NK-92 (cell line): ENCODE measurements around the gene EML2.
"Not testable (repeated sequence)": the region's sequence is repeated elsewhere in the genome, so short reads cannot be mapped to it uniquely, and the experiment has no call there.

Experiments
- DNase-seq: peaks from one replicate; lab custom pipeline; 2025; ENCODE audit not compliant: unreplicated experiment; lab: John Stamatoyannopoulos, UW

EML2 gene

DNA sequence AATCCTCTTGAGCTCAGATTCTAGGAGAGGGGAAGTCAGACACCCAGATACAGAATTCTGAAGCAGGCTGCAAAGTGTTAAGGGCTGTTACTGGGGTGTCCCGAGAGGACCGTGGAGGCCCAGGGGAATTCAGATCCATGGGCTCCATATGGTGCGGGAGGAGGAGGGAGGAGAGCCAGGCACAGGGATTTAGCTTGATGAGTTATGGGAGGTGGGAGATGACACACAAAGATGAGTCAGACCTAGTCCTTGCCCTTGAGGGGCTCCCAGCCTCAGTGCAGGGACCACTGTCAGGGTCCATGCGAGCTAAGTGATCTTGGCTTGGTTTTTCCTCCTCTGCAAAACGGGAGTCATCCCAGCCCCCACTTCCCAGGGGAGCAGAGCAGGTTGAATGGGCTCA, 14.4 kb upstream of the EML2 start:
- DNase-seq: no peak

DNA sequence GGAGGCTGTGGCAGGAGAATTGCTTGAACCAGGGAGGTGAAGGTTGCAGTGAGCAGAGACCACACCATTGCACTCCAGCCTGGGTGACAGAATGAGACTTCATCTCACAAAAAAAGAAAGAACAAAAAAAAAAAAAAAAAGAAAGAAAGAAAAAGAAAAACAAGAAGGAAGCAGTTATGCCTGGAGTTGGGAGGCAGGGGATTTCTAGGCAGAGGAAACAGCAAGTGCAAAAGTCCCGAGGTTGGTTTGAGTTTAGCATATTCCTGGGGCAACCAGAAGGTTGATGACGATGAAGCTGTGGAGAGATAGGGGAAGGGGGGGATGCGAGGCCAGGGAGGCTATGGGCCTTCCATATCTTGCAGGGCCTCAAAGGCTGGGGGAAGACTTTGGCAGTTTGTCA, 11.5 kb upstream of the EML2 start:
- DNase-seq: no peak

DNA sequence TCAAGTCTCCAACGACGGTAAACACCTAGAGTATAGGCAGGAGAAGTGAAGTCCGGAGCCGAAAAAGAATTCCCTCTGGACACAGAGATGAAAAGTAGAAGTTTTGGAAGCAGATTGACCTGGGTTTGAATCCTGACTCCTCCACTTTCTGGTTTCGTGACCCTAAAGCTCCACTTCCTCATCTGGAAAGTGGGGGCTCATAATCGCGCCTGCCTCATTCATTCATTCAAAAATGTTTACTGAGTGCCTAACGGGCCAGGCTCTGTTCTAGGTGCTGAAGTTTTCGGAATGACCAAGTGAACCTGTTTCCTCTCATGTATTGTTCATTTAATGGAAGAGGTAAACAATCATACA, 7.1 kb upstream of the EML2 start:
- no peak for DNase-seq

DNA sequence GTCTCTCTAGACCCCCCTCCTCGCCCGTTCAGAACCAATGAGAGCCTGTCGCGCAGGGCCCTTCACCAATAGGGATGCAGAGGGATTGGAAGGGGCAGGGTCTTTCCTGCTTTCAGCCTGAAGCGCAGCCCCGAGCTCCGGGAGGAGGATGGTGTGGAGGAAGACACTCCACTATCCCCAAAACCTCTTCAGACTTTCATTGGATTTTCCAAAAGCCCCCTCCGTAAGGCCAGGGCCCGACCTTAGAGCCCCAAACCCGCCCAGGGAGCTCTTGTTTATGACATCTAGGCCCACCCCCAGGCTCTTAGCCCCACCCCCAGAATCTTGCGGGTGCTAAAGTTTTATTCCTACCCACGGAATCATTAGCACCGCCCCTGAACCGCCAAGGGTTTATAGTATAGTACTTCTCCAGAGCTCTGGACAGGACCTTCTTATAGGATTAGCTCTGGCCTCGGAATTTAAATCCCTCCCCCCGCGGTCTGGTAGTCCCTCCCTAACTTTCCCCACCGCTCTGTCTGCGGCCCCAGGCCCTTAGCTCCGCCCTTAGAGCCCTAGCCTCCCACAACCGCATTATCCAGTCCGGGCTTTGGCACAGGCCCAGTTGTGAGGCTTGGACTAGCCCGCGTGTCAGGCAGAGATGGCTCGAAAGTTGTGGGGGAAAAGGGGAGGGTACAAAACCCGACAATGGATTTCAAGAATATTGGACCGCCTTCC, 6.6 kb upstream of the EML2 start:
- DNase-seq: no peak

DNA sequence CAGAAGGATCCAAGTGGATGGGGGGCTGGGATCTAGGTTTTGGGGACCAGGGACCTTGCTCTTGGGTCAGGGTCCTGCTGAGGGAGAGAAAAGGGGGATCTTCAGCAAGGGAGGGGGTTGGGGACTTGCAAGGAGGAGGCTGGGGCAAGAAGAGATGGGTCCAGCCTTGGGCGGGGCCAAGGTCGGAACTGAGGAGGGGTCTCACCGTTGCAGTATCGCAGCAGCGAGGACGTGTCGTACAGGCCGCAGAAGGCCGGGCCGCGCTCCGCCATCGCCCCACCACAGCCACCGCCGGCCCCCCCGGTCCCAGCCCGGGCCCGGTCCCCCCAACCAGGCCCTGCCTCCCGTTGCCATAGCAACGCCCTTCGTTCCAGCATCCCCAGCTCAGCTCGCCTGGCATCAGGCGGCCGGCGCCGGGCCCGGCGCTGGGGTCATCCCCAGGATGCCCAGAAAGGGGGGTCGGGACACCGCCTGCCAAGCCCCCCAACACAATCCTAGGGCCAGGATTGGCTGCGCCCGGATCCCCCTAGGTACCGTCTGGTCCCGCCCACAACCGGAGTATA, 6.0 kb upstream of the EML2 start:
- DNase-seq: no peak

DNA sequence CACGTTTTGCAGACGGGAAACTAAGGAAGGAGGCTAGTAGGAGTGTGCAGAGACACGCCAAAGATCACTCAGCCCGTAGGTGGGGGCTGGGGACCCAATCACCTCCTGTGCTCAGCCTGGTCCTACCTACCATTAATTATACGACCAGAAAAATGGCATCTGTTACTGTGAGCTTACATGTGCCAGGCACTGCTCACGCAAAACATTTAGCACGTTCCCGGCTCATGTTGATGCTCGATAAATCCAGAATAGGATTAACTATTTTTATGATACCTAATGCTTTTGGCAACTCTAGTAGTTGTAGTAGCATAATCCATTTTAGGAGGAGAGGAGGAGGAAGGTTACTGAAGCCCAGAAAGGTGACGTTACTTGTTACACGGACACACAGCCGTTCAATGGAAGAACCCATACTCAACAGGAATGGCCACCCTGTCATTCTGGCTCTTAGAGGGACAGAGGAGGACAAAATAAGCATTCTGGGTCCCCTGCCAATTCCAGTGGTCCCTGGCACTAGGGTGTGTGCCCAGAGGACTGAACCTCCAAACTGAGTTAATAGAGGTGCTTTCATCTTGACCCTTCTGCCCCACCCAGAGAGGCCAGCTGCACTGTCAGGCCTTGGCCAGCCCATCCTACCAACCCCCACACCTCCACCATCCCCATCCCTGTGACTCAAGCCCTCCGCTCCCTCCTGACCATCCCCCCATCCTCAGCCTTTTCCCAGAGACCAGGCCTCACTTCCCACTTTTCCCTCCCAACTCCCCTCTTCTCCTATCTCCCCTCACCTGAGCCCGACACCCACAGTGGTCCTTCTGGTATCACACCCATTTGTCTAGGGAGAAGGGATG, 5.0 kb upstream of the EML2 start:
- DNase-seq: no peak

DNA sequence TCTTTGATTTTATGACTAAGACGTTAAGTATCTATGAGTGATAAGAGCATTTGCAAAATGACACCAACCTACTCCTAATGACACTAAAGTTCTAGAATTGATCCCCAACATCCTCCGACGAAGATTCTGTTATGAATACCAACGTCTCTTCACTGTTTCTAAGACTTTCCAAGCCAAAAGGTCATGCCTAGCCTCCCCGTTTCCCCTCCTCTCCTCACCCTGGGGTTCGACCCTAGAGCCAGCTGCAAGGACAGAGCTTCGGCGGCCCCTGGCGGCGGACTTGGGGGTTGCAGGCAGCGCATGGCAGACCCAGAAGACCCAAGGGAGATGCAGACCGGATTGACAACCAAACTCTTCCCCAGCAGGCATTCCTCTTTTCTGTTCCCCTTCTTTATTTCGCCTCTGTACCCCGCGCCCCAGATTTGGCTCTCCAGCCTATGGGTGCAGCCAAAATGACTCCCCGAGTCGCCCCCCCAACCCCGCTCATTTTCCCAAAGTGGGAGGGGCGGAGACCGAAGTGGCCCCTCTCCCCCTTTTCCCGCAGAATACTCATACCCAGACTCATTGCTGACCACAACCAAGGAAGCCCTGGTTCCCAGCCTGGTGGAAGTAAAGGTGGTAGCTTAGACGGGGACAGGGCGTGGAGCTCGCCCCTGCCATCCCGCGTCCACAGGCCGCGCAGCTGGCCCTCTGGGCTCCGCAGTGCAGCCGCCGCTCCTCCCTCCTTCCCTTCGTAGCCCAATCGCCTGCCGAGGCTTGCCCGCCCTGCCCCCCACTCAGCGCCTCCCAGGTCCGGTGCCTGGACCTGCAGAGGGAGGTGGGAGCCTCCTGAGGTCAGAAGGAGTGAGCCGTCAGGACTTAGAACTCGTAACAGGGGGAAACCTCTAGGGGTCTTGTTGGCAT, 4.1 kb upstream of the EML2 start:
- no peak for DNase-seq

DNA sequence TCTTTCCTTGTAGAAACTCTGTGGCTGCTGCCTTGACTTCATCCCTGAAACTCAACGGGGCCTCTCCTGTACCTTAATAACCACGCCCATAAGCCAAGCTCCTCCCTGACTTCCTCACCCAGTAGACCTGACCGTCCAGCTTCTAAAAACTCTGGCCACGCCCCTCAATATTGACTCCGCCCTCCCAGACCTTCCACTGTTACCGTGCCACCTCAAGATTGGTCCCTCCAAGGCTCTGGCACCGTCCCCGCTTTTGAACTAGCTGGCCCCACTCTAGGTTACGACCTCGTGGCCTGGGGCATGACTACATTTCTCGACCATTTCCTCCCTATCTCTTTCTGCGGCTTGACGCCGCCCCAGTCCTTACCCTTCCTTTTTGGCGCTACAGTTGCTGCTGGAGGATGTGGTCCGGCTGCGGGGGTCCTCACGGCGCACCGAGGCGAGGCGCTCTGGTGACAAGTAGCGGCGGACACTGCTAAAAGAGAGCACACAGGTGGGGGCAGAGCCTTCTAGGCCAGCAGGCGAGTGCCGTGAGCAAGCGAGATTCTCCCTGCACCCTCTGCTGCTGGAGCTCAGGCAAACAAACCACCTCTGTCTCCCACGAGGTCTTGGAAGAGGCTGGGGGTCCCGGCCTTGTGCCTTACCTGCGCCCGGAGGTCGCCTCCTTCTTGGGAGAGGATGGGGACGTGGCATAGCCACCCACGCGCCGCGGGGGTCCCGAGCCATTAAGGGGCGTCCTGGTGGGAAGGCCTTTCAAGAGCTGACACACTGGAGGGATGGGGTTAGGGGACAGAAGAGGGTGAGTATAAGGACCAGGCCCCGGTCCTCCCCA, 2.3 kb upstream of the EML2 start:
- DNase-seq: no peak

DNA sequence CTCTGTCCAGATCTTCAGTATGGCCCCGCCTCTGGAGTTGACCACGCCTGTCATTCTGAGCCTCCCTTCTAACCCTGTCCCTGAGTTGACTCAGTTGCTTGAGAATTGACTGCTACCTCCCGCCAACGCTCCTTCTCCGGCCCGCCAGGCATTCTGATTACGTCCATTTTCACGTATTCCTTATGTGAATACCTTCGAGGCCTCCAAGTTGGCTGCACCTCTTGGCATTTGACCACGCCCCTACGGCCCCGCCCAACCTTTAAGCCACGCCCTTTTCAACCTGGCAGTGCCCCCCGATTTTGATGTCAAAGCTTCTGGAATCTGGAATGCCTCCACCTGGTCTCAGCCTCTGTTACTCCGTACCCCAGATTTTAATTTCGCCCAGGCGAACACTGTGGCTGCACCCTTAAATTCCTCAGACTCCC, 1.7 kb upstream of the EML2 start:
- no peak for DNase-seq

DNA sequence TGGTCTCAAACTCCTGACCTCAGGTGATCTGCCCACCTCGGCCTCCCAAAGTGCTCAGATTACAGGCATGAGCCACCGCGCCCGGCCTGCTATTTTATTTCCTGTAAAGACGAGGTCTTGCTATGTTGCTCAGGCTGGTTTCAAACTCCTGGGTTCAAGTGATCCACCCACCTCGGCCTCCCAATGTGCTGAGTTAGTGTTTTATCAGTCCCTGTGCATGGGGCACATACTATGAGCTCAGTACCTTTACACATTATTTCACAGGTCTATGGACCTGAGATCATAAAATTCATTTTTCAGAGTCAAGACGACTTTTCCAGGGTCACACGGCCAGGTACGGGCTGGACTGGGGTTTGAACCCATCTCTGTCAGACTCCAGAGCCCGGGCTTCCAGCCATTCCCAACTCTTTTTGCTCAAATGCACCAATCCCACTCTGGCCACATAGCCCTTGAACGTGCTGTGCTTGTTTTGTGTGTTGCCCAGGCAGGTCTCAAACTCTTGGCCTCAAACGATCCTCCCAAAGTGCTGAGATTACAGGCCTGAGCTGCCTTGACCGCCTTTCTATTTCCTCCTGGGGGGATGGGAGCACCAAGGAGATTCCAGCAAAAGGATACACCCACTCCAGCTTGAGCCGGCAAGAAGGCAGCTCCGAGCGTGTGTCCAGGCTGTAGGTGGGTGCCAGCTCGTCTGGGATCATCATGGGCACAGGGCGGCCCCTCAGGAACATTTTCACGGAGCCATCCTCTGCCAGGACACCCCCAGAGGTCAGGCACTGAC, 1.1 kb downstream of the EML2 start:
- no peak for DNase-seq

DNA sequence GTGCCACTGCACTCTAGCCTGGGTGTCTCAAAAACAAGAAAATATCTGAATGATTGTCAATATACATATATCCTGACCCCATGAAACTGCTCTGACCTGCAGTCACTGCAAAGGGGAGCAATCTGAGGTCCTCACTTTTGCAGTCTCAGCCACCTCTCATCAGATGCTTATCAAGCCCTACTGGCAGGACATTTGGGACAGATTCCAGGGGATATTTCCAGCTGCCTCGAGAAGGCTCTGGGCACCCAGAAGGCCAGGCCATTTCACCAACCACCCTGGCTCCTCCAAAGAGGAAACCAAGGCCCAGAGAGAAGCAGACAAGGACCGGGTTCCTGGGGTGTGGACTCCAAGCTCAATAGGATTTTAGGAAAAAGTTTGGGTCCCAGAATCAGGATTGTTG, 2.3 kb downstream of the EML2 start:
- no peak for DNase-seq

DNA sequence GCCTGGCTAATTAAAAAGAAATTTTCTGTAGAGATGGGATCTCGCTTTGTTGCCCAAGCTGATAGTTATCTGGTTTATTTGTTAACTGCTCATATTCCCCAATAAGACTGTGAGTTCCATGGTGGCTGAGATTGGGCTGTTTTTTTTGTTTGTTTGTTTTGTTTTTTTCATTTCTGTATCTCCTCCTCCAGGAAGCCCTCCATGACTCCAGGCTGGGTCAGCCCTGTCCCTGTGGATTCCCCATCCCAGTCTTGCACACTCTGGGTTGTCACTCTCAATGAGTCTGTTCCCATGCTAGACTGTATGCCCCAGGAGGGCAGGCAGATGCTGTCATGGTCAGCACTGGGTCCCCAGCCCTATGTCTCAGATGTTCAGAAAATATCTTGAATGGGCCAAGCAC, 2.9 kb downstream of the EML2 start:
- DNase-seq: no peak

DNA sequence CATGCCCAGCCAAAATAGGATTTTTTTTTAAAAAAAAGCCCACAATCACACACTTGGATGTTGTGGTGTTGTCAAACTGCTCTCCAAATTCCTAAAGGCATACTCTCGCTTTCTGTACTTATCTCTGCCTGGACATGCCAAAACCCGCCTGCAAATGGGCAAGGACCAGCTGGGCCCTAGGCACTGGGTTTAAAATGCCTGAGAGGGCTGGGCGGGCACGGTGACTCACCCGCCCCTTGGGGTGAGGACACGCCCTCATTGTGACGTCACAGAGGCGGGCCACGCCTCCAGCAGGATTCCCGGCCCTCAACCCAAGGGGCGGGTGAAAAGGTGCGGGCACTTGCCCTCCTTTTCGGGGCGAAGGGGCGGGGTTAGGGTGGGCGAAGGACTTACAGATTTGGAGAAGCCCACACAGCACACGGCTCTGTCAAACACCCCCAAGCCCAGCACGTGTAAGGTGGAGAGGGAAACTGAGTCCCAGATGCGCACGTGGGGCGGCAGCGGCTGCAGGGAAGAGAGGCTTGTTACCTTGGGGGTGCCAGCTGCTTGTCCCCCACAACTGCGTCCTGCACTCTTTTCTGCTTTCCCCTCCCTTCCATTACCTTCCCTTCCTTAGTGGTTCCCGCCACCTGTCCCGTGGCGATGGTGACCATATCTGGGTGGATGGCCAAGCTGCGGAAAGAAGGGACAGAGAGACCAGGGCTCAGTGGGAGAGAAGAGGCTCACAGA, 6.6 kb downstream of the EML2 start:
- no peak for DNase-seq

DNA sequence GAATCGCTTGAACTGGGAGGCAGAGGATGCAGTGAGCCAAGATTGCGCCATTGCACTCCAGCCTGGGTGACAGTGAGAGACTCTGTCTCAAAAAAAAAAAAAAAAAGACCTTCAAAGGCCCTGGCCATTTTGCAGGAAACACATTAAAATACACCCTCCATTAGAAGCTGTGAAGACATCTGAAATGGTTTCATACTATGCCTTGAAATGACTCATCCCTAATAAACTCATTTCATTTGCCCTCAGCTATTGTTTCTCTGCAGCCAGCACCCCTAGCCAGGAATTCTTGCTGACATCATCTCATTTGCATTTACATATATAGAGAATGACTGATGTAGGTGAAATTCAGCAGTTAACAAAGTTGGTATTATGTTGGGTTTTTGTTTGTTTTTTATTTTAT, 8.7 kb downstream of the EML2 start:
- no peak for DNase-seq

DNA sequence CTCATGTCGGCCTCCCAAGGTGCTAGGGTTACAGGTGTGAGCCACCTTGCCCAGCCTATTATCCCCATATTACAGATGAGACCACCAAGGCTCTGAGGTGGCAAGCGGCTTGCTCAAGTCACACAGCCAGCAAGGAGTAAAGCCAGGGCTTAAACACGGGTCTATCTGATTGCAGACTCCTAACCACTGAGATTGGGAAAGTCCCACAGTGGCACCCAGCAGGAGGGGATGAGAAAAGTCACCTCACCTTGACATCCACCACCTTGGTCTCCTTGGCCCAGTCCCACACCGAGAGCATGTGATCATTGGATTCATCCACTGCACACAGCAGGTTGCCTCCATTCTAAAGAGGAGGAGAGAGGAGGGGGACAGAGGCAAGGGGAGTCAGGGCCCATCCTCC, 9.5 kb downstream of the EML2 start:
- DNase-seq: no peak

DNA sequence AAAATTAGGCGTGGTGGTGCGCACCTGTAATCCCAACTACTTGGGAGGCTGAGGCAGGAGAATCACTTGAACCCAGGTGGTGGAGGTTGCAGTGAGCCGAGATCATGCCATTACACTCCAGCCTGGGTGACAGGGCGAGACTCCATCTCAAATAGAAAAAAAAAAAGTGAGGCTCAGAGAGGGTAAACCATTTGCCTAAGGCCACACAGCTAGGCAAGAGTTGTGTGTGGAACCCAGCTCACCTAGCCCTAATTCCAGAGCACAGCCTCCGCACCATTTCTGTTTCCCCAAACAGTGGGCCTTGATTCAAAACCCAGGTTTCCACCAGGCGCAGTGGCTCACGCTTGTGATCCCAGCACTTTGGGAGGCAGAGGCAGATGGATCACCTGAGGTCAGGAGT, 11.0 kb downstream of the EML2 start:
- not testable (repeated sequence) for DNase-seq

DNA sequence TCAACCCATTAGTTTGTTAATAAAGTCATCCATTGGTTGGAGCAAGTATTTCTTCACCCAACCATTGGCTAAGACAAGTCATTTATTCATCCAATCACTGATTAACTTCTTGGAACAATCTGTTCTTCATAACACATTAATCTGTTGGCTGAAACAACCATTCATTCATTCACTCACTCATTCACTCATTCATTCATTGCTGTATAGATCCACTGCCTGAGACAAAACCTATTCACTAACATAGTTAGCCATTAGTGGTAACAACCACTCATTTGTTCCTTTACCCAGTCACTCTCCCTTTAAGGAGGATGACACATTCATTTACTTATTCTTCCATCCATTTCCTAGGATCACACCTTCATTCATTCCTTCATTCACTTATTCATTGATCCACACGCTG, 15.2 kb downstream of the EML2 start:
- DNase-seq: no peak

DNA sequence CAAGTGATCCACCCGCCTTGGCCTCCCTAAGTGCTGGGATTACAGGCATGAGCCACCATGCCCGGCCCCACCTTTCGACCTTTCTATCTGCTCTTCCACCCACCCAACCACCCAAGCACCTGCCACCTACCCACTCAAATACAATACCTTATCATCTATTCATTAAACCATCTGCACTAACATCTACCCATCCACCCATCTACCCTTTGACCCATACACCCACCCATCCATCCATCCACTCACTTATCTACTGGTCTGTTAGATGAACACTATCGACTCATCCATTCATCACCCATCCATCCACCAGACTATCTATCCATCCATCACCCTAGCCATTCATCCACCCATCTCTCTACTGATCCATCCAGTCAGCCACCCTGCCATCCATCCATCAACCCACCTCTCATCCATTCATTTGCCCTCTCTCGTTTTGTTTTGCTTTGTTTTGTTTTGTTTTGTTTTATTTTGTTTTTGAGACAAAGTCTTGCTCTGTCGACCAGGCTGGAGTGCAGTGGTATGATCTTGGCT, 17.2 kb downstream of the EML2 start:
- no peak for DNase-seq

DNA sequence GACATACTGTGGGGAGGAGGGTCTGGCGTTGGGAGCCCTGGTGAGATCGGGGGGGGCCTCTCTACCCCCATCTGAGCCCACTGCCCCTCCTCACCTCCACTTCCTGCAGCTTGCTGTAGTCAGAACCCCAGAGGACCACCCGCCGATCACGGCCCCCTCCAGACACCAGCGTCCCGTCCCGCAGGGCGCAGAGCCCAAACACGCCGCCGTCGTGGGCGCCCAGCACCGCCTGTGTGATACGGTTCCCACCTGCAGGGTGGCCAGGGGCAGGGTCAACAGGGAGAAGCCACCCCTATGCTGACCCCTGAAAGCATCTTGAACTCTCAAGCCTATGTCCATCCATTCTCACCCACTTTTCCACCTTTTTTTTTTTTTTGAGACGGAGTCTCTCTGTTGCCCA, 17.8 kb downstream of the EML2 start:
- DNase-seq: no peak
